ENCODE measurements around the gene PAX7. TPM values are rescaled to one million over a fixed set of nuclear protein-coding genes. Genes with fewer than 3 reads are reported as not detected.

PAX7 gene
- total RNA-seq, 1 experiment from 2014 or later = 0.24 TPM

DNA sequence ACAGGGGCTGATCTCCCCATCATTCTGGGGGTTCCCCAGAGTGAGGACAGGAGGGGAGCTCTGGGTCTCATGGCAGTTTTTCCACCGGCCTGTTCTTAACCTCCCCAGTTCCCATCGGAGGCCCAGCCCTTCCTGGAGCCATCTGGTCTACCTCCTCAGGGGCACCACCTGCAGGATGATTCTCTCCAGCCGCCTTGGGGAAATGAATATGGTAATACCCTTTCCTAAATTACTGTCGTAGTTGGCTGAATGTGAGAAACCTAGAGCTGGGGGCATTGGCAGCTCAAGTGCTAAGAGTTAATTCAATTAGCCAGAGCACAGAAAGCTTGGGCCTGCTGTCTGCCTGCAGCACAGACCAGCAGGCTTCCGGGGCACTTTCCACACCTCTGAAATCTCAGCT lies 163.9 kb downstream of the PAX7 start:
- no peaks in the 10 kb centered on the region for H3K9me3 Mint-ChIP-seq
- H3K36me3 Mint-ChIP-seq = no peaks in the 10 kb centered on the region
- H3K4me3 Mint-ChIP-seq = no peak overlapping the region
- ATAC-seq (peak; percentile 94), DNase-seq (ENCODE audit: low spot score) (peak; percentile 72)
- H3K27me3 Mint-ChIP-seq (ENCODE audit: low read depth) = peaks cover 4% of the 10 kb centered on the region
- no peak for TF ChIP-seq FOXJ3 (CRISPR knock-in tag; IDR thresholded peaks at IDR 0.05; ENCODE audit: borderline replicate concordance)
- no peak for TF ChIP-seq SP1 (CRISPR knock-in tag; conservative IDR thresholded peaks at IDR 0.05)
- TF ChIP-seq, protein P1, sequence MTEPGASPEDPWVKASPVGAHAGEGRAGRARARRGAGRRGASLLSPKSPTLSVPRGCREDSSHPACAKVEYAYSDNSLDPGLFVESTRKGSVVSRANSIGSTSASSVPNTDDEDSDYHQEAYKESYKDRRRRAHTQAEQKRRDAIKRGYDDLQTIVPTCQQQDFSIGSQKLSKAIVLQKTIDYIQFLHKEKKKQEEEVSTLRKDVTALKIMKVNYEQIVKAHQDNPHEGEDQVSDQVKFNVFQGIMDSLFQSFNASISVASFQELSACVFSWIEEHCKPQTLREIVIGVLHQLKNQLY (CRISPR knock-in tag; IDR thresholded peaks at IDR 0.05) = no peak
- peak overlapping the region; percentile 6; the same call in 1 of the 2 replicates for H3K27ac Mint-ChIP-seq
- ChIA-PET POLR2A (no interaction called here), CTCF (interaction anchor here (0.5 to 3.4 kb wide), 36 partner anchors 9 to 758 kb away, joined by 3 to 30 read pairs (median 4); no protein-coding TSS in a partner anchor)
- peaks cover 20% of the 10 kb centered on the region for H3K4me1 Mint-ChIP-seq

GRCh38 chr1:18795002-18795689 lies 164.5 kb downstream of the PAX7 start:
- H3K4me1 Mint-ChIP-seq = peaks cover 20% of the 10 kb centered on the region
- ATAC-seq (no peak), DNase-seq (ENCODE audit: low spot score) (no peak)
- H3K9me3 Mint-ChIP-seq = no peaks in the 10 kb centered on the region
- POLR2A ChIA-PET = no interaction called here
- no peak overlapping the region for H3K27ac Mint-ChIP-seq
- H3K4me3 Mint-ChIP-seq = no peak overlapping the region
- H3K27me3 Mint-ChIP-seq (ENCODE audit: low read depth) = peaks cover 4% of the 10 kb centered on the region
- H3K36me3 Mint-ChIP-seq = no peaks in the 10 kb centered on the region
- CTCF ChIA-PET = interaction anchor here (0.5 to 3.4 kb wide), 41 partner anchors 8 to 758 kb away, joined by 3 to 30 read pairs (median 4); no protein-coding TSS in a partner anchor
- TF ChIP-seq HMGA2 (CRISPR knock-in tag; IDR thresholded peaks at IDR 0.05) (peak; percentile 94), TCF7 (CRISPR knock-in tag; IDR thresholded peaks at IDR 0.05; ENCODE audit: low read depth) (no peak)

GRCh38 chr1:18796950-18797349 lies 166.3 kb downstream of the PAX7 start:
- Mint-ChIP-seq H3K4me3 (no peak overlapping the region), H3K27me3 (ENCODE audit: low read depth) (peaks cover 4% of the 10 kb centered on the region), H3K4me1 (peaks cover 20% of the 10 kb centered on the region), H3K36me3 (no peaks in the 10 kb centered on the region), H3K9me3 (no peaks in the 10 kb centered on the region), H3K27ac (no peak overlapping the region)
- CTCF ChIA-PET = interaction anchor here (0.5 to 1.4 kb wide), 5 partner anchors 9 to 291 kb away, joined by 3 to 4 read pairs (median 3); no protein-coding TSS in a partner anchor
- no peak for DNase-seq (ENCODE audit: low spot score)
- TF ChIP-seq, protein P2, sequence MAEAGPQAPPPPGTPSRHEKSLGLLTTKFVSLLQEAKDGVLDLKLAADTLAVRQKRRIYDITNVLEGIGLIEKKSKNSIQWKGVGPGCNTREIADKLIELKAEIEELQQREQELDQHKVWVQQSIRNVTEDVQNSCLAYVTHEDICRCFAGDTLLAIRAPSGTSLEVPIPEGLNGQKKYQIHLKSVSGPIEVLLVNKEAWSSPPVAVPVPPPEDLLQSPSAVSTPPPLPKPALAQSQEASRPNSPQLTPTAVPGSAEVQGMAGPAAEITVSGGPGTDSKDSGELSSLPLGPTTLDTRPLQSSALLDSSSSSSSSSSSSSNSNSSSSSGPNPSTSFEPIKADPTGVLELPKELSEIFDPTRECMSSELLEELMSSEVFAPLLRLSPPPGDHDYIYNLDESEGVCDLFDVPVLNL (CRISPR knock-in tag; IDR thresholded peaks at IDR 0.05; ENCODE audit: borderline replicate concordance, low read depth) = no peak
- TF ChIP-seq ZNF512 (CRISPR knock-in tag; IDR thresholded peaks at IDR 0.05; ENCODE audit: borderline replicate concordance) = no peak
- TF ChIP-seq CREB1 (CRISPR knock-in tag; IDR thresholded peaks at IDR 0.05) = no peak
- TF ChIP-seq ZNF317 (CRISPR knock-in tag; IDR thresholded peaks at IDR 0.05; ENCODE audit: borderline replicate concordance, low read depth) = no peak
- no peak for TF ChIP-seq TCF7 (CRISPR knock-in tag; IDR thresholded peaks at IDR 0.05; ENCODE audit: low read depth)
- POLR2A ChIA-PET = interaction anchor here (0.6 kb wide), 1 partner anchor 91 kb away, joined by 4 read pairs; no protein-coding TSS in a partner anchor
- no peak for ATAC-seq

Other genes starting within 250 kb of the PAX7 start
- gene KLHDC7A, start 149.9 kb upstream of the PAX7 start, total RNA-seq (2021) = 10.9 to 14.3 TPM (median 11.0 TPM) in 3 replicates
- not detected in 3 replicates for gene TAS1R2, start 228.8 kb downstream of the PAX7 start, total RNA-seq (2021)